WTC11 (cell line): ENCODE results near the gene NUDT8.

Experiments
- ATF1 ChIP-seq: sonication (generic); formaldehyde crosslinking; IDR thresholded peaks from 2 replicates; pipeline ENCODE4 v1.8.1; 2023; ENCODE audit warnings: mild to moderate bottlenecking, moderate library complexity, missing genetic modification reagents
- FOXP1 ChIP-seq: sonication (generic); formaldehyde crosslinking; IDR thresholded peaks from 2 replicates; pipeline ENCODE4 v1.8.0; 2022; ENCODE audit warnings: missing genetic modification reagents, mild to moderate bottlenecking, moderate library complexity, borderline replicate concordance
- JUN ChIP-seq: sonication (generic); formaldehyde crosslinking; IDR thresholded peaks from 2 replicates; pipeline ENCODE4 v1.8.0; 2023; ENCODE audit warnings: mild to moderate bottlenecking, missing genetic modification reagents
- KAT7 ChIP-seq: sonication (generic); formaldehyde crosslinking; IDR thresholded peaks from 2 replicates; pipeline ENCODE4 v1.8.1; 2023; ENCODE audit warnings: missing genetic modification reagents, mild to moderate bottlenecking, borderline replicate concordance
- SP1 ChIP-seq: sonication (generic); formaldehyde crosslinking; conservative IDR thresholded peaks from 2 replicates; pipeline ENCODE4 v1.8.1; 2022; ENCODE audit warnings: missing genetic modification reagents
- TEAD4 ChIP-seq: sonication (generic); formaldehyde crosslinking; IDR thresholded peaks from 2 replicates; pipeline ENCODE4 v1.8.0; 2022; ENCODE audit warnings: mild to moderate bottlenecking, missing genetic modification reagents
- ZBTB21 ChIP-seq: sonication (generic); formaldehyde crosslinking; IDR thresholded peaks from 2 replicates; pipeline ENCODE4 v1.8.1; 2023; ENCODE audit warnings: mild to moderate bottlenecking, missing genetic modification reagents, borderline replicate concordance
- ZNF317 ChIP-seq: sonication (generic); formaldehyde crosslinking; IDR thresholded peaks from 2 replicates; pipeline ENCODE4 v1.8.1; 2023; ENCODE audit warnings: low read depth, mild to moderate bottlenecking, moderate library complexity, missing genetic modification reagents, borderline replicate concordance
- TF ChIP-seq, protein P1 (sequence below): sonication (generic); formaldehyde crosslinking; IDR thresholded peaks from 2 replicates; pipeline ENCODE4 v1.8.1; 2023; ENCODE audit warnings: mild to moderate bottlenecking, missing genetic modification reagents, moderate library complexity
- TF ChIP-seq, protein P2 (sequence below): sonication (generic); formaldehyde crosslinking; IDR thresholded peaks from 2 replicates; pipeline ENCODE4 v1.8.1; 2022; ENCODE audit warnings: mild to moderate bottlenecking, moderate library complexity, missing genetic modification reagents
- TF ChIP-seq, protein P3 (sequence below): fragments of 200-600 bp; IDR thresholded peaks from 2 replicates; pipeline ENCODE4 v1.8.0; 2022; ENCODE audit warnings: antibody characterized with exemption
- TF ChIP-seq, protein P4 (sequence below): sonication (generic); formaldehyde crosslinking; IDR thresholded peaks from 2 replicates; pipeline ENCODE4 v1.8.1; 2022; ENCODE audit warnings: low read depth, mild to moderate bottlenecking, moderate library complexity, missing genetic modification reagents, borderline replicate concordance
- TF ChIP-seq, protein P5 (sequence below): sonication (generic); formaldehyde crosslinking; IDR thresholded peaks from 2 replicates; pipeline ENCODE4 v1.8.0; 2022; ENCODE audit warnings: mild to moderate bottlenecking, missing genetic modification reagents
- TF ChIP-seq, protein P6 (sequence below): sonication (generic); formaldehyde crosslinking; IDR thresholded peaks from 2 replicates; pipeline ENCODE4 v1.8.0; 2022; ENCODE audit warnings: missing genetic modification reagents

DNA sequence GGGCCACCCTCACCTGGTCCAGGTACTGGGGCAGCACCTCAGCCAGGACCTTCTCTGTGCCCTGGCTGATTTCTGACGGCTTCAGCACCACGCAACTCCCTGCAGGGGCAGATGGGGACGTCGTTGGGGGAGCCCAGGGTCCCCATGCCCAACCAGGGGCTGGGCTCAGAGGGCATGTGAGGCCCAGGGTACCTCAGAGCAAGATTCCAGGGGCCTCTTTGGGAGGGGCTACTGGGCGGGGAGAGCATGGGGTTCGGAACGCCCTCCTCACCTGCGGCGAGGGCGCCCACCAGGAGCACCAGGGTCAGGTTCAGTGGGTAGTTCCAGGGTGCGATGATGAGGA is 36.5 kb upstream of the NUDT8 start:
- TF ChIP-seq FOXP1 (CRISPR knock-in tag) (no peak), SP1 (CRISPR knock-in tag) (no peak), ATF1 (CRISPR knock-in tag) (no peak), KAT7 (CRISPR knock-in tag) (no peak), ZBTB21 (CRISPR knock-in tag) (no peak), TEAD4 (CRISPR knock-in tag) (no peak), JUN (CRISPR knock-in tag) (no peak), ZNF317 (CRISPR knock-in tag) (no peak)
- TF ChIP-seq, protein P1, sequence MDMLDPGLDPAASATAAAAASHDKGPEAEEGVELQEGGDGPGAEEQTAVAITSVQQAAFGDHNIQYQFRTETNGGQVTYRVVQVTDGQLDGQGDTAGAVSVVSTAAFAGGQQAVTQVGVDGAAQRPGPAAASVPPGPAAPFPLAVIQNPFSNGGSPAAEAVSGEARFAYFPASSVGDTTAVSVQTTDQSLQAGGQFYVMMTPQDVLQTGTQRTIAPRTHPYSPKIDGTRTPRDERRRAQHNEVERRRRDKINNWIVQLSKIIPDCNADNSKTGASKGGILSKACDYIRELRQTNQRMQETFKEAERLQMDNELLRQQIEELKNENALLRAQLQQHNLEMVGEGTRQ (CRISPR knock-in tag), result no peak
- TF ChIP-seq, protein P2, sequence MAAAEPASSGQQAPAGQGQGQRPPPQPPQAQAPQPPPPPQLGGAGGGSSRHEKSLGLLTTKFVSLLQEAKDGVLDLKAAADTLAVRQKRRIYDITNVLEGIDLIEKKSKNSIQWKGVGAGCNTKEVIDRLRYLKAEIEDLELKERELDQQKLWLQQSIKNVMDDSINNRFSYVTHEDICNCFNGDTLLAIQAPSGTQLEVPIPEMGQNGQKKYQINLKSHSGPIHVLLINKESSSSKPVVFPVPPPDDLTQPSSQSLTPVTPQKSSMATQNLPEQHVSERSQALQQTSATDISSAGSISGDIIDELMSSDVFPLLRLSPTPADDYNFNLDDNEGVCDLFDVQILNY (CRISPR knock-in tag), result no peak
- TF ChIP-seq, protein P3, sequence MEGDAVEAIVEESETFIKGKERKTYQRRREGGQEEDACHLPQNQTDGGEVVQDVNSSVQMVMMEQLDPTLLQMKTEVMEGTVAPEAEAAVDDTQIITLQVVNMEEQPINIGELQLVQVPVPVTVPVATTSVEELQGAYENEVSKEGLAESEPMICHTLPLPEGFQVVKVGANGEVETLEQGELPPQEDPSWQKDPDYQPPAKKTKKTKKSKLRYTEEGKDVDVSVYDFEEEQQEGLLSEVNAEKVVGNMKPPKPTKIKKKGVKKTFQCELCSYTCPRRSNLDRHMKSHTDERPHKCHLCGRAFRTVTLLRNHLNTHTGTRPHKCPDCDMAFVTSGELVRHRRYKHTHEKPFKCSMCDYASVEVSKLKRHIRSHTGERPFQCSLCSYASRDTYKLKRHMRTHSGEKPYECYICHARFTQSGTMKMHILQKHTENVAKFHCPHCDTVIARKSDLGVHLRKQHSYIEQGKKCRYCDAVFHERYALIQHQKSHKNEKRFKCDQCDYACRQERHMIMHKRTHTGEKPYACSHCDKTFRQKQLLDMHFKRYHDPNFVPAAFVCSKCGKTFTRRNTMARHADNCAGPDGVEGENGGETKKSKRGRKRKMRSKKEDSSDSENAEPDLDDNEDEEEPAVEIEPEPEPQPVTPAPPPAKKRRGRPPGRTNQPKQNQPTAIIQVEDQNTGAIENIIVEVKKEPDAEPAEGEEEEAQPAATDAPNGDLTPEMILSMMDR, result no peak
- TF ChIP-seq, protein P4, sequence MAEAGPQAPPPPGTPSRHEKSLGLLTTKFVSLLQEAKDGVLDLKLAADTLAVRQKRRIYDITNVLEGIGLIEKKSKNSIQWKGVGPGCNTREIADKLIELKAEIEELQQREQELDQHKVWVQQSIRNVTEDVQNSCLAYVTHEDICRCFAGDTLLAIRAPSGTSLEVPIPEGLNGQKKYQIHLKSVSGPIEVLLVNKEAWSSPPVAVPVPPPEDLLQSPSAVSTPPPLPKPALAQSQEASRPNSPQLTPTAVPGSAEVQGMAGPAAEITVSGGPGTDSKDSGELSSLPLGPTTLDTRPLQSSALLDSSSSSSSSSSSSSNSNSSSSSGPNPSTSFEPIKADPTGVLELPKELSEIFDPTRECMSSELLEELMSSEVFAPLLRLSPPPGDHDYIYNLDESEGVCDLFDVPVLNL (CRISPR knock-in tag), result no peak
- TF ChIP-seq, protein P5, sequence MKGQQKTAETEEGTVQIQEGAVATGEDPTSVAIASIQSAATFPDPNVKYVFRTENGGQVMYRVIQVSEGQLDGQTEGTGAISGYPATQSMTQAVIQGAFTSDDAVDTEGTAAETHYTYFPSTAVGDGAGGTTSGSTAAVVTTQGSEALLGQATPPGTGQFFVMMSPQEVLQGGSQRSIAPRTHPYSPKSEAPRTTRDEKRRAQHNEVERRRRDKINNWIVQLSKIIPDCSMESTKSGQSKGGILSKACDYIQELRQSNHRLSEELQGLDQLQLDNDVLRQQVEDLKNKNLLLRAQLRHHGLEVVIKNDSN, result no peak
- TF ChIP-seq, protein P6, sequence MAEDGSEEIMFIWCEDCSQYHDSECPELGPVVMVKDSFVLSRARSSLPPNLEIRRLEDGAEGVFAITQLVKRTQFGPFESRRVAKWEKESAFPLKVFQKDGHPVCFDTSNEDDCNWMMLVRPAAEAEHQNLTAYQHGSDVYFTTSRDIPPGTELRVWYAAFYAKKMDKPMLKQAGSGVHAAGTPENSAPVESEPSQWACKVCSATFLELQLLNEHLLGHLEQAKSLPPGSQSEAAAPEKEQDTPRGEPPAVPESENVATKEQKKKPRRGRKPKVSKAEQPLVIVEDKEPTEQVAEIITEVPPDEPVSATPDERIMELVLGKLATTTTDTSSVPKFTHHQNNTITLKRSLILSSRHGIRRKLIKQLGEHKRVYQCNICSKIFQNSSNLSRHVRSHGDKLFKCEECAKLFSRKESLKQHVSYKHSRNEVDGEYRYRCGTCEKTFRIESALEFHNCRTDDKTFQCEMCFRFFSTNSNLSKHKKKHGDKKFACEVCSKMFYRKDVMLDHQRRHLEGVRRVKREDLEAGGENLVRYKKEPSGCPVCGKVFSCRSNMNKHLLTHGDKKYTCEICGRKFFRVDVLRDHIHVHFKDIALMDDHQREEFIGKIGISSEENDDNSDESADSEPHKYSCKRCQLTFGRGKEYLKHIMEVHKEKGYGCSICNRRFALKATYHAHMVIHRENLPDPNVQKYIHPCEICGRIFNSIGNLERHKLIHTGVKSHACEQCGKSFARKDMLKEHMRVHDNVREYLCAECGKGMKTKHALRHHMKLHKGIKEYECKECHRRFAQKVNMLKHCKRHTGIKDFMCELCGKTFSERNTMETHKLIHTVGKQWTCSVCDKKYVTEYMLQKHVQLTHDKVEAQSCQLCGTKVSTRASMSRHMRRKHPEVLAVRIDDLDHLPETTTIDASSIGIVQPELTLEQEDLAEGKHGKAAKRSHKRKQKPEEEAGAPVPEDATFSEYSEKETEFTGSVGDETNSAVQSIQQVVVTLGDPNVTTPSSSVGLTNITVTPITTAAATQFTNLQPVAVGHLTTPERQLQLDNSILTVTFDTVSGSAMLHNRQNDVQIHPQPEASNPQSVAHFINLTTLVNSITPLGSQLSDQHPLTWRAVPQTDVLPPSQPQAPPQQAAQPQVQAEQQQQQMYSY (CRISPR knock-in tag), result no peak
